Parathyroid adenoma (tissue), 2 donors: ENCODE data around the gene KRT16.

Source experiments
- H2AFZ ChIP-seq: fragments of 300-600 bp; sonication (generic); one replicate; pipeline ENCODE4 v1.7.0; 2017; ENCODE audit warnings: antibody characterized with exemption, mild to moderate bottlenecking
- H3K27ac ChIP-seq: fragments of 300-600 bp; sonication (generic); one replicate; pipeline ENCODE4 v1.7.0; 2017
- H3K27me3 ChIP-seq: fragments of 300-600 bp; sonication (generic); one replicate; pipeline ENCODE4 v1.7.0; 2017; ENCODE audit warnings: low read length; ENCODE audit not compliant: control insufficient read depth, insufficient read depth
- H3K36me3 ChIP-seq: fragments of 300-600 bp; sonication (generic); one replicate; pipeline ENCODE4 v1.7.0; 2017; ENCODE audit warnings: low read length; ENCODE audit not compliant: control insufficient read depth, insufficient read depth
- H3K4me1 ChIP-seq: fragments of 300-600 bp; sonication (generic); one replicate; pipeline ENCODE4 v1.7.0; 2017; ENCODE audit warnings: control low read depth
- H3K4me2 ChIP-seq: fragments of 300-600 bp; sonication (generic); one replicate; pipeline ENCODE4 v1.7.0; 2017; ENCODE audit warnings: low read length
- H3K4me3 ChIP-seq: fragments of 300-600 bp; sonication (generic); one replicate; pipeline ENCODE4 v1.7.0; 2017; ENCODE audit warnings: low read depth, low read length
- H3K79me2 ChIP-seq: fragments of 300-600 bp; sonication (generic); one replicate; pipeline ENCODE4 v1.7.0; 2017; ENCODE audit warnings: control low read depth
- H3K9ac ChIP-seq: fragments of 300-600 bp; sonication (generic); one replicate; pipeline ENCODE4 v1.7.0; 2017; ENCODE audit warnings: mild to moderate bottlenecking
- H3K9me3 ChIP-seq: fragments of 300-600 bp; sonication (generic); one replicate; pipeline ENCODE4 v1.7.0; 2017; ENCODE audit warnings: low read length; ENCODE audit not compliant: control insufficient read depth
- TF ChIP-seq, protein P1 (sequence below): fragments of 300-600 bp; sonication (generic); IDR thresholded peaks from one replicate; pipeline ENCODE4 v1.7.0; 2017; ENCODE audit warnings: antibody characterized with exemption, mild to moderate bottlenecking
- donor health status: primary hyperparathyroidism.

KRT16 gene

DNA sequence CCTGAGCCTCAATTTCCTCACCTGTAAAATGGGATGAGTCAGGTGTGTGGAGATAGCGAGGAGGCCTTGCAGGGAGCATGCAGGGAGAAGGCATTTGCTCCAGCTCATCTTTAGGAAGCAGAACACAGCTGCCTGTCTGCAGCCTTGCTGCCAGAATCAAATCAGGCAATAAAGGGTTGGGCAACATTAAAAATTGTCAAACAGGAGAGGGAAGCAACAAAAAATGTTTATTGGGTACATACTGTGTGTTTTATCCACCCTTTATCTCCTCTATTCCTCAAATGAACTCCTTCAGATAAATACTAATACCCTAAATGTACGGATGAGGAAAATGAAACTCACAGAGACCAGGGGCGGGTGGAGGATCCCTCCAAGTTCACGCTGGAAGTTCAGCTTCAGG is 12.2 kb downstream of the KRT16 start:
- Histone ChIP-seq H3K9ac (no peak overlapping the region), H3K27ac (no peak overlapping the region), H2AFZ (no peak overlapping the region), H3K36me3 (no peaks in the 10 kb centered on the region), H3K27me3 (no peaks in the 10 kb centered on the region), H3K4me2 (no peak overlapping the region), H3K4me1 (no peaks in the 10 kb centered on the region), H3K79me2 (no peaks in the 10 kb centered on the region), H3K4me3 (no peak overlapping the region), H3K9me3 (no peaks in the 10 kb centered on the region)
- TF ChIP-seq, protein P1, sequence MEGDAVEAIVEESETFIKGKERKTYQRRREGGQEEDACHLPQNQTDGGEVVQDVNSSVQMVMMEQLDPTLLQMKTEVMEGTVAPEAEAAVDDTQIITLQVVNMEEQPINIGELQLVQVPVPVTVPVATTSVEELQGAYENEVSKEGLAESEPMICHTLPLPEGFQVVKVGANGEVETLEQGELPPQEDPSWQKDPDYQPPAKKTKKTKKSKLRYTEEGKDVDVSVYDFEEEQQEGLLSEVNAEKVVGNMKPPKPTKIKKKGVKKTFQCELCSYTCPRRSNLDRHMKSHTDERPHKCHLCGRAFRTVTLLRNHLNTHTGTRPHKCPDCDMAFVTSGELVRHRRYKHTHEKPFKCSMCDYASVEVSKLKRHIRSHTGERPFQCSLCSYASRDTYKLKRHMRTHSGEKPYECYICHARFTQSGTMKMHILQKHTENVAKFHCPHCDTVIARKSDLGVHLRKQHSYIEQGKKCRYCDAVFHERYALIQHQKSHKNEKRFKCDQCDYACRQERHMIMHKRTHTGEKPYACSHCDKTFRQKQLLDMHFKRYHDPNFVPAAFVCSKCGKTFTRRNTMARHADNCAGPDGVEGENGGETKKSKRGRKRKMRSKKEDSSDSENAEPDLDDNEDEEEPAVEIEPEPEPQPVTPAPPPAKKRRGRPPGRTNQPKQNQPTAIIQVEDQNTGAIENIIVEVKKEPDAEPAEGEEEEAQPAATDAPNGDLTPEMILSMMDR = no peak

GRCh38 chr17:41599680-41600079 is 12.9 kb downstream of the KRT16 start:
- Histone ChIP-seq H3K27me3 (no peaks in the 10 kb centered on the region), H3K79me2 (no peaks in the 10 kb centered on the region), H3K4me2 (no peak overlapping the region), H3K9me3 (no peaks in the 10 kb centered on the region), H3K4me1 (no peaks in the 10 kb centered on the region), H3K36me3 (no peaks in the 10 kb centered on the region), H2AFZ (no peak overlapping the region), H3K4me3 (no peak overlapping the region), H3K27ac (no peak overlapping the region), H3K9ac (no peak overlapping the region)
- TF ChIP-seq, protein P1 = no peak

GRCh38 chr17:41595585-41595984 is 17.0 kb downstream of the KRT16 start:
- Histone ChIP-seq H3K4me1 (no peaks in the 10 kb centered on the region), H3K27ac (no peak overlapping the region), H3K4me2 (no peak overlapping the region), H3K9ac (no peak overlapping the region), H2AFZ (no peak overlapping the region), H3K9me3 (no peaks in the 10 kb centered on the region), H3K36me3 (no peaks in the 10 kb centered on the region), H3K79me2 (no peaks in the 10 kb centered on the region), H3K4me3 (no peak overlapping the region), H3K27me3 (no peaks in the 10 kb centered on the region)
- TF ChIP-seq, protein P1 = no peak

DNA sequence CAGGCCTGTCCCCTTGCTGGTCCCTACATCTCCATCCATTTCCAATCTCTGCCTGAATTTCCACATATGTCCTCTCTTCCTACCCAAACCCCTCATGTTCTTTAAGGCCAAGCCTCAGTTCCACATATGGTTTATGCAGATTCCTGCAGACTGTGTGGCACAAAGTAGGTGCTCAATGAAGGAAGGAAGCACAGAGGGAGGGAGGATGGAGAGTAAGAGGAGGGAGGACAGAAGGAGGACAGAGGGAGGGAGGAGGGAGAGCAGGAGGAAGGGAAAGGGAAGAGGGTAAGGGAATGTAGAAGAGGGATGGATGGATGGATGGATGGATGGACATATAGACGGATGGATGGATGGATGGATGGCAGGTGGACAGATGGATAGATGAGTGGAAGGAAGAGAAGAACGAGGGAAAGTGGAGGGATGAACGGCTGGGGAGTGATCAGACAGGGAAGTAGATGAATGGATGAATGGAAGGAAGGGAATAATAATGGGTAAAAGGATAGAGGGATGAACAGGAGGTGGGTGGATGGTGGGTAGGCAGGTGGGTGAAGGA is 18.1 kb downstream of the KRT16 start:
- Histone ChIP-seq H3K27ac (no peak overlapping the region), H3K79me2 (no peaks in the 10 kb centered on the region), H3K4me2 (no peak overlapping the region), H3K27me3 (no peaks in the 10 kb centered on the region), H3K36me3 (no peaks in the 10 kb centered on the region), H3K4me3 (no peak overlapping the region), H2AFZ (no peak overlapping the region), H3K9me3 (no peaks in the 10 kb centered on the region), H3K9ac (no peak overlapping the region), H3K4me1 (no peaks in the 10 kb centered on the region)
- TF ChIP-seq, protein P1 = no peak

DNA sequence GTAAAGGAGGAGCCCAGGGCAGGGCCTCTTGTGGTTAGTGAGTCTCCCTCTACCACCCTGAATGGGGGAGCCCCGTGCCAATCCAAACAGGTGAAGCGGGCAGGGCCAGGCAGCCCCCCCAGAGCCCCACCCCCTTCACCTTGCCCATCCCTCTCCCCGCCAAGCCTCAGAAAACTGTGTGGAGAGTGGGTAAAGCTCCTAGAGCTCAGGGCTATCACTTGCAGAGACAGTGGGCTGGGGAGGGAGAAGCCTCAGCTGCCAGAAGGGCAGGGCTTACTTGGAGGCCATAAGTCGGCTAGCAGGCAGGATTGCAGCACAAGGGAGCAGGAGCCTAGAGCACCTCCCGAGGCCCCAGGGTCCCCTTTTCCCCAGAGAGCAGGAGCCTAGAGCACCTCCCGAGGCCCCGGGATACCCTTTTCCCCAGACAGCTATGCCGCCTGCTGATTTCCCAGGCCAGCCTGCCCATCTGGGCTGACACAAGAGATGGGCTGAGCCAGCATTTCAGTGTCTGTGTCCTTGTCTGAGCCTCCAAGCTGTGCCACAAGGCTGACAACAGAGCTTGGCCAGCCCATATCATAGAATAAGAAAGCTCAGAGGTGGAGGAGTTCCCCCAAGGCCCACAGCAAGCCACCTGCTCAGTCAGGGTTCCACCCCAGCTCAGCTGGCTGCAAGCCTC is 19.1 kb downstream of the KRT16 start:
- TF ChIP-seq, protein P1 = no peak
- H3K79me2 ChIP-seq = no peaks in the 10 kb centered on the region
- no peak overlapping the region for H3K4me2 ChIP-seq
- no peak overlapping the region for H3K27ac ChIP-seq
- H3K4me3 ChIP-seq = no peak overlapping the region
- H3K9me3 ChIP-seq = no peaks in the 10 kb centered on the region
- no peak overlapping the region for H3K9ac ChIP-seq
- H3K27me3 ChIP-seq = no peaks in the 10 kb centered on the region
- H3K4me1 ChIP-seq = no peaks in the 10 kb centered on the region
- H3K36me3 ChIP-seq = no peaks in the 10 kb centered on the region
- H2AFZ ChIP-seq = no peak overlapping the region
